GM19372 (cell line): ENCODE results near the gene GPR135.
"Not testable (repeated sequence)": the region's sequence is repeated elsewhere in the genome, so short reads cannot be mapped to it uniquely, and the experiment has no call there.

Experiments used
- ATAC-seq: cut with Tn5 transposase; IDR thresholded peaks from one replicate; pipeline ENCODE4 v1.9.1; 2021; ENCODE audit warnings: mild to moderate bottlenecking, low read depth, moderate library complexity; ENCODE audit not compliant: unreplicated experiment

GPR135 gene

GRCh38 chr14:59478540-59478939, 13.4 kb upstream of the GPR135 start:
- ATAC-seq, result no peak

GRCh38 chr14:59475709-59476108, 10.5 kb upstream of the GPR135 start:
- no peak for ATAC-seq

DNA sequence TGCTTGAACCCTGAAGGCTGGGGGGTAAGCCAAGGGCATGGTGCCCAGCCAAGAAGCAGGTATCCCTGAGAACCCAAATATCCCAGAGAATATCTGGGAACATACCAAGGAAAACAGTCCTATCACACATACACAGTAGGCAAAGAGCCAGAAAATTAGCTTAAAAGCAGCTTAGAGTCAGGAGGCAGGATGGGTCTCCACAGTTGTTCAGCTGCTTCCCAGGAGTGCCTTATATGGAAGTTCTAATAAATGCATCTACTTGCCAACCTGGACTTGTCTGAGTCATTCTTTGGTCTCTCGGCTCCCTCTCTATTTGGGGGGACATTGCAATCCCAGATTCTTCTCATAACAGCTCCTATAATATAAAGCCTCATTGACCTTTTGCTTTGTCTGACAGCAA, 9.0 kb upstream of the GPR135 start:
- ATAC-seq, result no peak

GRCh38 chr14:59464486-59465315, 479 bp downstream of the GPR135 start:
- peak; percentile 59 for ATAC-seq

GRCh38 chr14:59463787-59464485, 1.2 kb downstream of the GPR135 start:
- ATAC-seq, result peak; percentile 37

DNA sequence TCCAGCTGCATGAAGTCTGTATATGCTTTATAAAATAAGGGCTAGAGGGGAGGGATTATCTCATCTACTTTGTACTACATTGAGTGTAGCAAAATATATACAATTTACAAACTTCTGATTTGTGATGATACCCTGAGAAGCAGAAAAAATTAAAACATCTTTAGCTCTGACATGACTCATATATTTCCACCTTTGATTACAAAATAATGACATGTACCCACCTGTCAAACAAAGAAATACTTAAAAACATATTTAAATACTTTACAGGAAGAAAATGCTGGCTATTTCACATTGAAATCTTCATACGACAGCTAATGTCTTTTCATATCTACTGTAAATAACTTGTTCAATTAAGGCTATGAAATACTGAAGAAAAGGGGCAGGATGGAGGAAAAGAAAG, 3.3 kb downstream of the GPR135 start:
- no peak for ATAC-seq

DNA sequence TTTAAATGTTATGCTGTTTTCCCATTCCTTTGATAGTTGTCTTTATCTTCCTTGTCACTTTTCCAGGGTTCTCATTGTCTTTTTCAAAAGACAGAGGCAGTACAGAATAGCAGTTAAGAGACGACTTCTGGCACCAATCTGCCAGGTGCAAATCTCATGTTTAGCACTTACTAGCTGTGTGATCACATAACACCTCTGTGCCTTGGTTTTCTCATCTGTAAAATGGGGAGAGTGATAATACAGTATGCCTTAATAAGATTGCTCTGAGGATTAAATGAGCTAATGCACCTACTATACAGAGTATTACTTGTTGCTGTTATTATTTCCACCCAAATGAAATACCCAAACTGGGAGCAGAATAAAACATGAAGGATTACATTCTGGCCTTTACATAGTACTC, 4.8 kb downstream of the GPR135 start:
- no peak for ATAC-seq

DNA sequence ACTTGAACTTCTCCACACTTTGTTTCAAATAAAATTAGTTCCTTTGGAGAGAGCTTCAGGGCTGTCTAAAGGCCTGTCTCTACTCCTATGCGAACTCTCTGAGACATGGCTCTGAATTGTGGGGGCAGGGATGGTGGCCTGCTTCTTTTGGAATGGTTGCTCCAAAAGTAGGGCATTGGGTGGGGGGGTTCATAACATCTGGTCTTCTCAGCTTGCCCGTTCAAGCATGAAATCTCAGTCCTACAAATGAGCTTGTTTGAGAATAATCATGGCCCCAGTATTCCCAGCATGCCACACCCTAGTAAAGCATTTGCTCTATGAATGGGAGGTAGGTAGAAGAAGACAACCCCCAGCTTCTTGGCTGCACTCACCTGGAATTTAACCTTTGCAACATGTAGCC, 6.7 kb downstream of the GPR135 start:
- ATAC-seq, result no peak

- no peak for ATAC-seq
Measured at GRCh38 chr14:59455411-59455810, 9.8 kb downstream of the GPR135 start.

DNA sequence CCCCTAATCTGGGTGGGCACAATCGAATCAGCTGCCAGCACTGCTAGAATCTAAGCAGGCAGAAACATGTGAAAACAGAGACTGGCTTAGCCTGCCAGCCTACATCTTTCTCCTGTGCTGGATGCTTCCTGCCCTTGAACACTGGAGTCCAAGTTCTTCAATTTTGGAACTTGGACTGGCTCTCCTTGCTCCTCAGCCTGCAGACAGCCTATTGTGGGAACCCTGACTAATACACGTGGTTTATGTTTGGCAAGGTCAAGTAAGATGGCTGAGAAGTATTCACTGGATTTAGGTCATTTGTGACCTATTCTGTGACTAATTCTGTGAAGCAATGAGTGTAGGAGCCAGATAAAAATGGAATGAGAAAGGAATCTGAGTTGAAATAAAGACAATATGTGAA, 11.0 kb downstream of the GPR135 start:
- no peak for ATAC-seq

- ATAC-seq, result no peak
Measured at GRCh38 chr14:59451849-59452248, 13.3 kb downstream of the GPR135 start.

- ATAC-seq, result no peak
Measured at GRCh38 chr14:59450716-59451115, 14.5 kb downstream of the GPR135 start.

GRCh38 chr14:59448673-59449072, 16.5 kb downstream of the GPR135 start:
- not testable (repeated sequence) for ATAC-seq

- ATAC-seq, result no peak
Measured at GRCh38 chr14:59439256-59439965, 25.8 kb downstream of the GPR135 start.

- ATAC-seq, result no peak
Measured at GRCh38 chr14:59438195-59438647, 27.0 kb downstream of the GPR135 start.

- no peak for ATAC-seq
Measured at GRCh38 chr14:59435987-59436386, 29.2 kb downstream of the GPR135 start.

DNA sequence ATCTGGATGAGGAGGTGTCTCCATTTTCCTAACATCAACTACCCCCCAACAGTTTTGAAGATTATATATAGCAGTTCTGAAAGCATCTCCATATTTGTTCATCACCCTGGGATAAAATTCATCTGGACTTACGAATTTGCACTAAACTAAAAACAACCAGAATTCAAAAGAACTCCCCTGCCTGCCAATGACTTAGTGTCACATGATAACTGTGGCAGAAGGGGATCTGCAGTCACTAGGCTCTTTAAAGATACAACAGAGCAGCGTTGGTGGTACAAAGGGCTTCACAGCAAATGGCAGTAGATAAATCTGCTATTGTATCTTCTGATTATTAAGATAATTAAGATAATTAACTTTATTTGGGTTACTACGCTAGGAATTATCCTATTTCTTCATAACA, 30.1 kb downstream of the GPR135 start:
- ATAC-seq, result no peak

DNA sequence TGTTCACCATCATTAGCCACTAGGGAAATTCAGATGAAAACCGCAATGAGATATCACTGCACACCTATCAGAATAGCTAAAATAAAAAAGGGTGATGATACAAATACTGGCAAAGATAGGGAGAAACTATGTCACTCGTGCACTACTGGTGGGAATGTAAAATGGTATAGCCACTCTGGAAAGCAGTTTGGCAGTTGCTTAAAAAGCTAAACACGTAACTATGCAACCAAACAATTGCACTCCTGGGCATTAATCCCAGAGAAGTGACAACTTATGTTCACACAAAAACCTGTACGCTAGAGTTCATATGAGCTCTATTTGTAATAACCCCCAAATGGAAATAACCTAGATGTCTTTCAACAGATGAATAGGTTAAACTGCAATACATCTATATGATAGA, 35.4 kb downstream of the GPR135 start:
- ATAC-seq, result no peak

- ATAC-seq, result no peak
Measured at GRCh38 chr14:59428581-59429012, 36.6 kb downstream of the GPR135 start.

- ATAC-seq, result no peak
Measured at GRCh38 chr14:59427653-59428580, 37.3 kb downstream of the GPR135 start.
